Gastroesophageal sphincter (tissue), 4 donors: ENCODE data around the gene WDR31. TPM values are rescaled to one million over a fixed set of nuclear protein-coding genes. Genes with fewer than 3 reads are reported as not detected.

Experiments used
- ATAC-seq: fragments of 150-250 bp; one replicate; pipeline ENCODE4 v1.9.1; 2016; ENCODE audit warnings: mild to moderate bottlenecking, moderate library complexity
- H3K27ac ChIP-seq, 4 donors: fragments of 200-600 bp; sonication (generic) in 3 of 4; 1 replicate in 3 of 4; 2 replicates in 1 of 4; pipeline ENCODE4 v1.5.1; 2016 to 2019
- H3K27me3 ChIP-seq: fragments of 200-600 bp; sonication (generic); one replicate; pipeline ENCODE4 v1.5.1; 2019
- H3K36me3 ChIP-seq, 2 donors: fragments of 200-600 bp; sonication (generic); one replicate each; pipeline ENCODE4 v1.5.1; 2019; ENCODE audit warnings: control low read depth in 1 of 2
- H3K4me1 ChIP-seq, 3 donors: fragments of 200-600 bp; sonication (generic); 1 replicate in 2 of 3; 2 replicates in 1 of 3; pipeline ENCODE4 v1.5.1; 2016 to 2019; ENCODE audit warnings: control low read depth in 2 of 3
- H3K4me3 ChIP-seq, 2 donors: fragments of 200-600 bp; sonication (generic); one replicate each; pipeline ENCODE4 v1.5.1; 2019; ENCODE audit warnings: mild to moderate bottlenecking in 1 of 2, moderate library complexity in 1 of 2
- H3K9me3 ChIP-seq, 3 donors: fragments of 200-600 bp; sonication (generic); one replicate each; pipeline ENCODE4 v1.5.1; 2017 to 2019; ENCODE audit warnings: control low read depth in 2 of 3
- EP300 ChIP-seq: sonication (generic); formaldehyde crosslinking; IDR thresholded peaks from one replicate; pipeline ENCODE4 v1.6.1; 2017; ENCODE audit warnings: antibody characterized with exemption, mild to moderate bottlenecking
- POLR2A ChIP-seq, 2 donors: fragments of 450-650 bp; IDR thresholded peaks; one replicate each; pipeline ENCODE4 v1.6.1; 2017; ENCODE audit warnings: antibody characterized with exemption in 2 of 2, mild to moderate bottlenecking in 2 of 2, moderate library complexity in 1 of 2
- POLR2AphosphoS5 ChIP-seq: sonication (generic); formaldehyde crosslinking; IDR thresholded peaks from one replicate; pipeline ENCODE4 v1.6.1; 2017; ENCODE audit warnings: antibody characterized with exemption
- WGBS, 2 donors: methylation state at CpG; one replicate each; pipeline ENCODE4 v1.1.5; 2018; ENCODE audit warnings: low coverage in 1 of 2; 5-methylcytosine and 5-hydroxymethylcytosine counted together
- total RNA-seq, 4 donors: library from RNA; depleted of rRNA; stranded (reverse); fragments of >200 nt; gene quantifications; one replicate each; pipeline ENCODE4 v1.1.0, GENCODE V29; 2016
- TF ChIP-seq, protein P1 (sequence below), 4 experiments: fragments of 200-600 bp in 2 of 4; fragments of 450-650 bp in 2 of 4; sonication (generic) in 1 of 4; IDR thresholded peaks; one replicate each; pipeline ENCODE4 v1.5.1; 2017 to 2019; ENCODE audit warnings: antibody characterized with exemption in 4 of 4, mild to moderate bottlenecking in 2 of 4, moderate library complexity in 2 of 4

WDR31 gene
- total RNA-seq, 4 donors from 2014 or later: 1.2 to 2.8 (median 2.3) TPM

- no peak for ATAC-seq
- Histone ChIP-seq H3K4me1 (no peaks in the 10 kb centered on the region), H3K27ac (no peak overlapping the region), H3K36me3 (peaks cover 8 to 90% of the 10 kb centered on the region in 2 donors), H3K4me3 (no peak overlapping the region), H3K9me3 (no peaks in the 10 kb centered on the region), H3K27me3 (no peaks in the 10 kb centered on the region)
- TF ChIP-seq EP300: no peak
- TF ChIP-seq, protein P1, sequence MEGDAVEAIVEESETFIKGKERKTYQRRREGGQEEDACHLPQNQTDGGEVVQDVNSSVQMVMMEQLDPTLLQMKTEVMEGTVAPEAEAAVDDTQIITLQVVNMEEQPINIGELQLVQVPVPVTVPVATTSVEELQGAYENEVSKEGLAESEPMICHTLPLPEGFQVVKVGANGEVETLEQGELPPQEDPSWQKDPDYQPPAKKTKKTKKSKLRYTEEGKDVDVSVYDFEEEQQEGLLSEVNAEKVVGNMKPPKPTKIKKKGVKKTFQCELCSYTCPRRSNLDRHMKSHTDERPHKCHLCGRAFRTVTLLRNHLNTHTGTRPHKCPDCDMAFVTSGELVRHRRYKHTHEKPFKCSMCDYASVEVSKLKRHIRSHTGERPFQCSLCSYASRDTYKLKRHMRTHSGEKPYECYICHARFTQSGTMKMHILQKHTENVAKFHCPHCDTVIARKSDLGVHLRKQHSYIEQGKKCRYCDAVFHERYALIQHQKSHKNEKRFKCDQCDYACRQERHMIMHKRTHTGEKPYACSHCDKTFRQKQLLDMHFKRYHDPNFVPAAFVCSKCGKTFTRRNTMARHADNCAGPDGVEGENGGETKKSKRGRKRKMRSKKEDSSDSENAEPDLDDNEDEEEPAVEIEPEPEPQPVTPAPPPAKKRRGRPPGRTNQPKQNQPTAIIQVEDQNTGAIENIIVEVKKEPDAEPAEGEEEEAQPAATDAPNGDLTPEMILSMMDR (IDR thresholded peaks at IDR 0.05): no peak
- no peak for TF ChIP-seq POLR2AphosphoS5
- no peak for TF ChIP-seq POLR2A (IDR thresholded peaks at IDR 0.05)
- 80 to 97% methylated on average over 3 to 6 of the region's 6 CpGs for WGBS, 2 donors
These were observed 49.9 kb downstream of the WDR31 start for GRCh38 chr9:113290052-113290607.

DNA sequence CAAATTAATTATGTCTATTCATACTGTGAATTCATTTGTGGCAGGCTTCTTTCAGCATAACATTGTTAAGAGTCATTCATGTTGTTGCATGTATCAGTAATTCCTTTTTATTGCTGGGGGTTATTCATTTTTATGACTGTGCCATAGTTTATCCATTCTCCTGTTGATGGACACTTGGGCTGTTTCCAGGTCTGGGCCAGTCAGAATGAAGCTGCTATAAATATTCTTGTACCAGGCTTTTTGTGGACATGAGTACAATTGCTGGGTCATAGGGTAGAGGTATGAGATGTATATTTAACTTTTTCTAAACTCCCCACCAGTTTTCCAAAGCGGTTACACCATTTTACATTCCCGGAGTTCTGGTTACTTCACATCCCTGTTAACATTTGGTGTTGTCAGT is 51.0 kb downstream of the WDR31 start:
- Histone ChIP-seq H3K36me3 (peaks cover 8 to 100% of the 10 kb centered on the region in 2 donors), H3K27ac (no peak overlapping the region), H3K4me1 (no peaks in the 10 kb centered on the region), H3K27me3 (no peaks in the 10 kb centered on the region), H3K9me3 (no peaks in the 10 kb centered on the region), H3K4me3 (no peak overlapping the region)
- WGBS, 2 donors: 97 to 100% methylated on average over 2 of the region's 2 CpGs
- ATAC-seq: no peak
- TF ChIP-seq POLR2AphosphoS5 (no peak), EP300 (no peak), POLR2A (IDR thresholded peaks at IDR 0.05) (no peak)
- TF ChIP-seq, protein P1 (IDR thresholded peaks at IDR 0.05): no peak

DNA sequence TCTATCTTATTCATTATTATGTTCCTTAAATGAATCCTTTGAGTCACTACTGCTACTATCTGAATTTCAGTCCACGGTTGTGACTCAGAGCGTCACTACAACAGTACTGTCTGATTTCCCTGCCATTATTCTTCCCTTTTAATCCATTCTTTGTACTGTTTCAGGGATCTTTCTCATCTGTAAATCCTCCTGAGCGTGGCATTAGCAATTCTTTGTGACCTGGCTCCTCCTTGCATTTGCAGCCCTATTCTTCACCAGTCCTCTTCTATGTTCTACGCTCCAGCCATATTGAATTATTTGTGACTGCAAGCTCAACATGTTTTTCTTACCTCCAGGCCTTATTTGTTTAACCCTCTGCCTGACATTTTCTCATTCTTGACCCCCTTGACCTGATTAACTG is 58.7 kb downstream of the WDR31 start:
- TF ChIP-seq POLR2A (IDR thresholded peaks at IDR 0.05) (no peak), EP300 (no peak), POLR2AphosphoS5 (no peak)
- TF ChIP-seq, protein P1 (IDR thresholded peaks at IDR 0.05): no peak
- Histone ChIP-seq H3K27me3 (no peaks in the 10 kb centered on the region), H3K27ac (no peak overlapping the region), H3K4me3 (no peak overlapping the region), H3K36me3 (peaks cover 11 to 96% of the 10 kb centered on the region in 2 donors), H3K4me1 (peaks cover 0 to 22% (median 3%) of the 10 kb centered on the region in 3 donors), H3K9me3 (no peaks in the 10 kb centered on the region)
- 86 to 96% methylated on average over 3 to 4 of the region's 4 CpGs for WGBS, 2 donors
- no peak for ATAC-seq

- H3K27ac ChIP-seq: no peak overlapping the region
- 79 to 84% methylated on average over 2 to 4 of the region's 4 CpGs for WGBS, 2 donors
- no peaks in the 10 kb centered on the region for H3K9me3 ChIP-seq
- peaks cover 11 to 71% of the 10 kb centered on the region in 2 donors for H3K36me3 ChIP-seq
- no peak for TF ChIP-seq EP300
- TF ChIP-seq, protein P1 (IDR thresholded peaks at IDR 0.05): no peak
- TF ChIP-seq POLR2AphosphoS5: no peak
- no peak for TF ChIP-seq POLR2A (IDR thresholded peaks at IDR 0.05)
- no peaks in the 10 kb centered on the region for H3K27me3 ChIP-seq
- ATAC-seq: no peak
- H3K4me3 ChIP-seq: no peak overlapping the region
- peaks cover 2 to 35% (median 11%) of the 10 kb centered on the region in 3 donors for H3K4me1 ChIP-seq
These were observed 61.2 kb downstream of the WDR31 start for GRCh38 chr9:113278840-113279239.
